GM12891 (cell line): Measurements from ENCODE around the gene SCRN3.

Experiments
- PAX5 ChIP-seq: IDR thresholded peaks from 2 replicates; pipeline ENCODE4 v1.6.1; 2011; ENCODE audit warnings: low read length, moderate library complexity, mild to moderate bottlenecking; ENCODE audit not compliant: insufficient read depth, severe bottlenecking
- POLR2A ChIP-seq: IDR thresholded peaks from 2 replicates; pipeline ENCODE4 v1.6.1; 2011; ENCODE audit warnings: low read depth, low read length, control low read depth
- POLR2AphosphoS5 ChIP-seq: IDR thresholded peaks from 2 replicates; pipeline ENCODE4 v1.6.1; 2011; ENCODE audit warnings: low read depth, low read length, control low read depth
- TAF1 ChIP-seq: IDR thresholded peaks from 2 replicates; pipeline ENCODE4 v1.6.1; 2011; ENCODE audit warnings: low read depth, low read length, control low read depth

GRCh38 chr2:174400853-174401252 is 5.3 kb downstream of the SCRN3 start:
- TF ChIP-seq POLR2A (no peak), POLR2AphosphoS5 (no peak), PAX5 (no peak), TAF1 (no peak)
